Suprapubic skin (tissue), 4 donors: Measurements from ENCODE around the gene DTD1. TPM values are rescaled to one million over a fixed set of nuclear protein-coding genes. Genes with fewer than 3 reads are reported as not detected.

Experiments used
- DNase-seq, 2 donors: peaks; one replicate each; pipeline ENCODE4 v3.0.0-alpha.2; 2019; ENCODE audit warnings: low spot score in 2 of 2
- H3K27ac ChIP-seq: fragments of 200-600 bp; sonication (generic); one replicate; pipeline ENCODE4 v1.5.1; 2019
- H3K27me3 ChIP-seq: fragments of 200-600 bp; sonication (generic); one replicate; pipeline ENCODE4 v1.5.1; 2019
- H3K36me3 ChIP-seq: fragments of 200-600 bp; sonication (generic); one replicate; pipeline ENCODE4 v1.5.1; 2019
- H3K4me1 ChIP-seq: fragments of 200-600 bp; sonication (generic); one replicate; pipeline ENCODE4 v1.5.1; 2019
- H3K4me3 ChIP-seq: fragments of 200-600 bp; sonication (generic); one replicate; pipeline ENCODE4 v1.5.1; 2019; ENCODE audit warnings: mild to moderate bottlenecking
- H3K9me3 ChIP-seq: fragments of 200-600 bp; sonication (generic); one replicate; pipeline ENCODE4 v1.5.1; 2019
- EP300 ChIP-seq: sonication (generic); formaldehyde crosslinking; IDR thresholded peaks from one replicate; pipeline ENCODE4 v1.6.1; 2017; ENCODE audit warnings: antibody characterized with exemption
- POLR2A ChIP-seq, 2 donors: fragments of 450-650 bp; IDR thresholded peaks; one replicate each; pipeline ENCODE4 v1.6.1; 2017; ENCODE audit warnings: antibody characterized with exemption in 2 of 2, mild to moderate bottlenecking in 2 of 2, moderate library complexity in 2 of 2
- POLR2AphosphoS5 ChIP-seq, 3 donors: sonication (generic); formaldehyde crosslinking; IDR thresholded peaks; one replicate each; pipeline ENCODE4 v1.6.1; 2017; ENCODE audit warnings: antibody characterized with exemption in 3 of 3
- whole genome bisulfite sequencing: methylation state at CpG from one replicate; pipeline ENCODE4 v1.1.5; 2018; 5-methylcytosine and 5-hydroxymethylcytosine counted together
- total RNA-seq, 4 donors: library from RNA; depleted of rRNA; stranded (reverse); fragments of >200 nt; gene quantifications; one replicate each; pipeline ENCODE4 v1.1.0, GENCODE V29; 2016
- TF ChIP-seq, protein P1 (sequence below), 2 donors: fragments of 200-600 bp in 1 of 2; fragments of 450-650 bp in 1 of 2; sonication (generic) in 1 of 2; IDR thresholded peaks; one replicate each; pipeline ENCODE4 v1.5.1; 2016 to 2019; ENCODE audit warnings: antibody characterized with exemption in 2 of 2, mild to moderate bottlenecking in 1 of 2, moderate library complexity in 1 of 2

The DTD1 gene
- total RNA-seq, 4 donors from 2014 or later = 22.5 to 33.2 (median 27.0) TPM

GRCh38 chr20:18634501-18634900 is 46.6 kb downstream of the DTD1 start:
- Histone ChIP-seq H3K27ac (no peak overlapping the region), H3K9me3 (no peaks in the 10 kb centered on the region), H3K27me3 (no peaks in the 10 kb centered on the region), H3K36me3 (peaks cover 3% of the 10 kb centered on the region), H3K4me3 (no peak overlapping the region), H3K4me1 (no peaks in the 10 kb centered on the region)
- TF ChIP-seq, protein P1, sequence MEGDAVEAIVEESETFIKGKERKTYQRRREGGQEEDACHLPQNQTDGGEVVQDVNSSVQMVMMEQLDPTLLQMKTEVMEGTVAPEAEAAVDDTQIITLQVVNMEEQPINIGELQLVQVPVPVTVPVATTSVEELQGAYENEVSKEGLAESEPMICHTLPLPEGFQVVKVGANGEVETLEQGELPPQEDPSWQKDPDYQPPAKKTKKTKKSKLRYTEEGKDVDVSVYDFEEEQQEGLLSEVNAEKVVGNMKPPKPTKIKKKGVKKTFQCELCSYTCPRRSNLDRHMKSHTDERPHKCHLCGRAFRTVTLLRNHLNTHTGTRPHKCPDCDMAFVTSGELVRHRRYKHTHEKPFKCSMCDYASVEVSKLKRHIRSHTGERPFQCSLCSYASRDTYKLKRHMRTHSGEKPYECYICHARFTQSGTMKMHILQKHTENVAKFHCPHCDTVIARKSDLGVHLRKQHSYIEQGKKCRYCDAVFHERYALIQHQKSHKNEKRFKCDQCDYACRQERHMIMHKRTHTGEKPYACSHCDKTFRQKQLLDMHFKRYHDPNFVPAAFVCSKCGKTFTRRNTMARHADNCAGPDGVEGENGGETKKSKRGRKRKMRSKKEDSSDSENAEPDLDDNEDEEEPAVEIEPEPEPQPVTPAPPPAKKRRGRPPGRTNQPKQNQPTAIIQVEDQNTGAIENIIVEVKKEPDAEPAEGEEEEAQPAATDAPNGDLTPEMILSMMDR (IDR thresholded peaks at IDR 0.05) = no peak
- no peak for TF ChIP-seq POLR2A (IDR thresholded peaks at IDR 0.05)
- TF ChIP-seq EP300 = no peak
- TF ChIP-seq POLR2AphosphoS5 (IDR thresholded peaks at IDR 0.05) = no peak
- DNase-seq = no peak
- WGBS = 92% methylated on average over 5 of the region's 5 CpGs

GRCh38 chr20:18635380-18635779 is 47.5 kb downstream of the DTD1 start:
- no peaks in the 10 kb centered on the region for H3K9me3 ChIP-seq
- TF ChIP-seq, protein P1 (IDR thresholded peaks at IDR 0.05) = no peak
- no peak for TF ChIP-seq POLR2AphosphoS5 (IDR thresholded peaks at IDR 0.05)
- no peak for TF ChIP-seq EP300
- TF ChIP-seq POLR2A (IDR thresholded peaks at IDR 0.05) = no peak
- no peak overlapping the region for H3K4me3 ChIP-seq
- WGBS = no CpG with 5 or more reads among the region's 1 CpG
- no peak overlapping the region for H3K27ac ChIP-seq
- H3K36me3 ChIP-seq = no peaks in the 10 kb centered on the region
- DNase-seq = no peak
- no peaks in the 10 kb centered on the region for H3K4me1 ChIP-seq
- no peaks in the 10 kb centered on the region for H3K27me3 ChIP-seq

DNA sequence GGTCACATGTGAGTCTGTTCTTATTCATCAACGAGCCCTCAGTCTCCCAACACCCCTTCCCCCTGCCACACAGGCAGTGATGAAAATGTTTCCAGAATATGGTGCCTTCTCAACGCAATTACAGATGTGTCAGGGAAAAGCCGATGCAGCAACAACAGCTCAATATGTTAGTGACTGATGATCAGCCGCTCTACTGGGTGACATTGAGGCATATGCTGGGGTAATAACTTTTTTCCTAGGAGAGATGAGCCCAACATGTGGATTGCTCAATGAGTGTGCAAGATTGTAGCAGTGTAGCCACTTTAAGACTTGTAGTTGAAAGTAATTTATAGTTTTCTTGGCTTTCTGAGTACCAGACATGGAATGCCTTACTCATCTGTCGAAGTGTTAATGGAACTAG is 49.4 kb downstream of the DTD1 start:
- DNase-seq = no peak
- H3K9me3 ChIP-seq = no peaks in the 10 kb centered on the region
- 91% methylated on average over 5 of the region's 5 CpGs for WGBS
- no peaks in the 10 kb centered on the region for H3K36me3 ChIP-seq
- H3K27me3 ChIP-seq = no peaks in the 10 kb centered on the region
- H3K4me1 ChIP-seq = no peaks in the 10 kb centered on the region
- no peak for TF ChIP-seq EP300
- TF ChIP-seq, protein P1 (IDR thresholded peaks at IDR 0.05) = no peak
- TF ChIP-seq POLR2AphosphoS5 (IDR thresholded peaks at IDR 0.05) = no peak
- no peak for TF ChIP-seq POLR2A (IDR thresholded peaks at IDR 0.05)
- H3K4me3 ChIP-seq = no peak overlapping the region
- no peak overlapping the region for H3K27ac ChIP-seq

GRCh38 chr20:18638768-18639167 is 50.9 kb downstream of the DTD1 start:
- no peaks in the 10 kb centered on the region for H3K27me3 ChIP-seq
- H3K9me3 ChIP-seq = no peaks in the 10 kb centered on the region
- H3K36me3 ChIP-seq = no peaks in the 10 kb centered on the region
- no peaks in the 10 kb centered on the region for H3K4me1 ChIP-seq
- no peak overlapping the region for H3K4me3 ChIP-seq
- 91% methylated on average over 2 of the region's 2 CpGs for WGBS
- TF ChIP-seq POLR2A (IDR thresholded peaks at IDR 0.05) (no peak), POLR2AphosphoS5 (IDR thresholded peaks at IDR 0.05) (no peak), EP300 (no peak)
- TF ChIP-seq, protein P1 (IDR thresholded peaks at IDR 0.05) = no peak
- H3K27ac ChIP-seq = no peak overlapping the region
- no peak for DNase-seq

DNA sequence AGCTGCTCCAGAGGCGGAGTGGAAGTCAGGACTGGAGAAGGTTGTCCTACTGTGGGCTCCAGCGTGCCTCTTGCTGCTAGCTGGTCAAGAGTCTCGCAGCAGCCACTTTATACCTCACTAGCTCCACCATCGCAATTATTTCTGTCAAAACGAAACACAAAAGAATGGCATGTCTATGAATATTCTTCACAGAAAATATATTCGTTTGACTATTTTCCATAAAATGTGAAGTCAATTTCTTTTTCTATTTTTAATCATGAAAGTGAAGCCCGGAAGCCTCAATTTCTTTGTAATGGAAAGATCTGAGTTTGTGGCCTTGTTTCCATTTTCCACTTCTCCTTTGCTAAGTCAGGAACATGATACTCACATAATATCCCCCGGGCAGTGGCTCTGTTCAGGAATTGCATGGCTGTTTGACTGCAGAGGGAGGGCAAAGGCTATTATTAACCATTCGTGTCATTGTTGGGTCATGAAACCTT is 51.7 kb downstream of the DTD1 start:
- TF ChIP-seq, protein P1 (IDR thresholded peaks at IDR 0.05) = no peak
- no peak for TF ChIP-seq EP300
- no peak for TF ChIP-seq POLR2AphosphoS5 (IDR thresholded peaks at IDR 0.05)
- no peak for TF ChIP-seq POLR2A (IDR thresholded peaks at IDR 0.05)
- Histone ChIP-seq H3K4me1 (peaks cover 3% of the 10 kb centered on the region), H3K27ac (no peak overlapping the region), H3K4me3 (no peak overlapping the region), H3K27me3 (no peaks in the 10 kb centered on the region), H3K9me3 (no peaks in the 10 kb centered on the region), H3K36me3 (no peaks in the 10 kb centered on the region)
- 67% methylated on average over 9 of the region's 9 CpGs for WGBS
- DNase-seq = no peak
